KOPT-K1 (cell line): ENCODE results near the gene ZPR1.
"Not testable (repeated sequence)": the region's sequence is repeated elsewhere in the genome, so short reads cannot be mapped to it uniquely, and the experiment has no call there.

Experiments used
- H3K27ac ChIP-seq: fragments of 200-600 bp; sonication (generic); 2 replicates; pipeline ENCODE4 v1.5.1; 2016; ENCODE audit warnings: antibody characterized with exemption, mild to moderate bottlenecking, low read depth, low read length; ENCODE audit not compliant: poor library complexity, severe bottlenecking
- H3K36me3 ChIP-seq: fragments of 200-600 bp; sonication (generic); 2 replicates; pipeline ENCODE4 v1.5.1; 2017; ENCODE audit warnings: antibody characterized with exemption, mild to moderate bottlenecking, low read length, moderate library complexity; ENCODE audit not compliant: insufficient read depth
- H3K9me3 ChIP-seq: fragments of 200-600 bp; sonication (generic); 2 replicates; pipeline ENCODE4 v1.5.1; 2017; ENCODE audit warnings: antibody characterized with exemption, low read length, mild to moderate bottlenecking; ENCODE audit not compliant: insufficient read depth, poor library complexity, severe bottlenecking

ZPR1 gene

DNA sequence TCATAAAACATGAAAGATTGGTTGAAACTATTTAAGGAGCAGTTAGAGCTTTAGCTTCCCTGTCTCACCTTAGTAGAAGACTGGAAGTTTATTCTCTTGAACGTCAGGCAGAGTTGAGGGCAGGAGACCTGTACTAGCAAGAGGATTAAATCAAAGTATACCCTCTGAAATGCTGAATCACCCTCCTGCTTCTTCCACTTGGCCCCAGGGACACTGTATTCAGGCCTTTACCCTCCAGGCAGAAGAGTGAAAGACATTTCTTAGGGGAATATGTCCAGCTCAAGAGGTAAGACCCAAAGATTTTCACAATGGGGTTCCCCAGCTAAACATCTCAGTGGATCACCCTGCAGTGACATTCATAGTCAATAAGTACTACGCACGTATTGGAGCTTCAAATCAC, 23.4 kb upstream of the ZPR1 start:
- no peak overlapping the region for H3K27ac ChIP-seq
- H3K36me3 ChIP-seq = no peaks in the 10 kb centered on the region
- H3K9me3 ChIP-seq = no peaks in the 10 kb centered on the region

DNA sequence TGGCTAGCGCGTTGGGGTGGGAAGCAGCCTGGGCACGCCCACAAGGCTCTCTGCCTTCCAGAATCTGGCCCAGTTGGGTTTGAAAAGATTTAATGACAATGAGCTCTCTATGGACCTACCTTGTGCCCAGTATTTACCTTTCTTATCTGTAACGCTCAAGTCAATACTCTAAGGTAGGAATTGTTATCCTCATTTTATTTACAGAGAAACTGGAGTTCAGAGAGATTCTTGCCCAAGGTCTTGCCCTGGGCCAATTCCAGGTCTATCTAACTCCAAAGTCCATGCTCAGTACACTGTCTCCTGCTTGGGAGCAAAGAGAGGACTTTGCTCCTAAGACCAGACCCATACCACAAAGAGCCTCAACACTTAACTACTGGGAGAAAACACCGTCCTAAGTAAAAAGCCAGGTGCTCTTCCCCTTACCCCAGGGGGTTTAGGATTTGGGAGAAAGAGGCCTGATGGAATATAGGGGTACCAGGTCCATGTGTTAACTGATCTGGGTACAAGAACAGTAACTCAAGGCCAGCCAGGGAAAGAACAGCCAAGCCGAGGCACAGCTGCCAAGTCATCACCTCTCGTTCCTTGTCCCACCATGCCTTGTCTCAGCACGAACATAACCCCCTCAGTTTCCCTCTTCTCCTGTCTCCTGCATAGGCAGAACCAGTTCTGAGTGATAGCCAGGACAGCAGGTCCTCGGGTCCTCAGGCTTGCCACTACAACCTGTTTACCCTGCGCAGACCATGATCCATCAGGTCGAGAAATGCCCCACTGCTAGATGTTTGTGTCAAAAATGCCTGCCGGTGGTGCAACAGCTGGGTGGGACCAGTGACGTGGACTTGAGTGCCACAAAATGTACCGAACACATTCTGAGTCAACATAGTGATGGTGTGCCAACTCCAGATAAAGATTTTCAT, 20.7 kb upstream of the ZPR1 start:
- Histone ChIP-seq H3K9me3 (no peaks in the 10 kb centered on the region), H3K27ac (no peak overlapping the region), H3K36me3 (no peaks in the 10 kb centered on the region)

DNA sequence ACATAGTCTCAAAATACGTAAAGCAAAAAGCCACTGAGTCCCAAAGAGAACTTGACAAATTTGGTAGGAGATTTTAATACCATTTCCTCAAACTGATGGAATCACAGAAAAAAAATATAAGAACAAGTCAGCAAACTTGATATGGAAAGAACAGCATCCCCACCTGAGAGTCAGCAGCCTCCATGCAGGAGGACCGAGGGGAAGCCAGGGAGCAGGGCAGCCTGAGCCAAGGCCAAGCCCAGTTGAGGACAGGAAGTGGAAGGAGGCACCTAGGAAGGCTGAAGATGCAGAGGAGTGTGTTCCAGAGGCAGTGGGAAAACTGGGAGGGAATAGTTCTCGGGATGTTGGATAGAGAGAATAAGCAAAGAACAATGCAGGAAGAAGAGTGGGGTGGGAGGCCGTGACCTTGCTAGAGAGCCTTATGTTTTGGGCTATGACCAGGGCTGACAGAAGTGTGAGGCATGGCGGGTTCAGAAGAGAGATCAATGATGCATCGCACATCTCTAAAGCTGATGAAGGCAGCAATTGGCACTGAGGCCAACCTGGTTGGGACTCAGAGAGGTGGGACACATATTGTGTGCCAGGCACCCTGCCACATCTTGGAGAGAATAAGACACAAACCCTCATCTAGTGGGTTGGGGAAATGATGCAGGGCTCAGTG, 19.9 kb upstream of the ZPR1 start:
- H3K9me3 ChIP-seq = no peaks in the 10 kb centered on the region
- H3K27ac ChIP-seq = no peak overlapping the region
- no peaks in the 10 kb centered on the region for H3K36me3 ChIP-seq

DNA sequence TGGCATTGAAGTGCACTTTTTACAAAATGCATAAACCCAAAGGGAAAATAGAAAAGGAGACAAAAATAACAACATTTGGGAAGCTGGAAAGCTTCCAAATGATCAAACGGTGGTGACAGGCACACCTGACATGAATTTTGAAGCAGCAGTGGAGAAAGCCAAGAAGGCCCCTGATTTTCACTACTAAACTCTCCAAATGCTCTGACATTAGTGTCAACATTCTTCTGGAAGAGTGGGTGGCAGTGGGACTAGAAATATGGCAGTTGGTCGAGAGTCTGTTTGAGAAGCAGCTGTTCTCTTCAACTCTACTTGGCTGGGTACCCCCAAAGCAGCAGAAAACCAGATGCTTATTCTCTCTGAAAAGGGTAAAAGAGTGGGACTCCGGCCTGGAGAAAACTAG, 16.2 kb upstream of the ZPR1 start:
- Histone ChIP-seq H3K36me3 (no peaks in the 10 kb centered on the region), H3K9me3 (no peaks in the 10 kb centered on the region), H3K27ac (no peak overlapping the region)

DNA sequence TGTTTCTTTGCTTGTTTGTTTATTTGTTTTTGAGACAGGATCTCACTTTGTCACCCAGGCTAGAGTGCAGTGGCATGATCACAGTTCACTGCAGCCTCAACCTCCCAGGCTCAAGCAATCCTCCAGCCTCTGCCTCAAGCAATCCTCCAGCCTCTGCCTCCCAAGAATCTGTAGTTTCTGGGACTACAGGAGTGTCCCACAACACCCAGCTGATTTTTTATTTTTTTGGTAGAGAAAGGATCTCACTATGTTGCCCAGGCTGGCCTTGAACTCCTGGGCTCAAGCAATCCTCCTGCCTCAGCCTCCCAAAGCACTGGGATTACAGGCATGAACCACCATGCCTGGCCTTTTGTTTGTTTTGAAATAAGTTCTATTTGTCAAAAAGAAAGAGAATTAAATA, 13.8 kb upstream of the ZPR1 start:
- not testable (repeated sequence) for H3K9me3 ChIP-seq, H3K36me3 ChIP-seq, H3K27ac ChIP-seq

DNA sequence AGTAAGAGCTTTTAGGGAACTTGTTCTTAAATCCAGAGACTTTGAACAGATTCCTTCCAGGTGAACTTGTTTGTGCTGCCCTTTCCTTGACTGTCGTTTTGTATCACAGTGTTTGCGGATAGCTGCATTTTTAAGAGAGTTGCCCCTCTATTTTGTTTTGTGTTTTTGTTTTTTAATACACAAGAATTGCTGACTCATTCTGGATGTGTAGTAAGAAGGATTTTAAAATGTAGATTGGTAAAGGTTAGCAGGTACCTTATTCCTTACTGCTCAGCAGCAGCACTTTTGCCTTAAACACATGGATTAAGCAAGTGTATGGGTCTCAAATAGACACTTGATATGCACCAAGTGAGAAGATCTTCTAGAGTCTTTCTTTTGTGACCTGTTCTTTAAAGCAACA, 12.8 kb upstream of the ZPR1 start:
- H3K9me3 ChIP-seq = no peaks in the 10 kb centered on the region
- H3K36me3 ChIP-seq = no peaks in the 10 kb centered on the region
- no peak overlapping the region for H3K27ac ChIP-seq

DNA sequence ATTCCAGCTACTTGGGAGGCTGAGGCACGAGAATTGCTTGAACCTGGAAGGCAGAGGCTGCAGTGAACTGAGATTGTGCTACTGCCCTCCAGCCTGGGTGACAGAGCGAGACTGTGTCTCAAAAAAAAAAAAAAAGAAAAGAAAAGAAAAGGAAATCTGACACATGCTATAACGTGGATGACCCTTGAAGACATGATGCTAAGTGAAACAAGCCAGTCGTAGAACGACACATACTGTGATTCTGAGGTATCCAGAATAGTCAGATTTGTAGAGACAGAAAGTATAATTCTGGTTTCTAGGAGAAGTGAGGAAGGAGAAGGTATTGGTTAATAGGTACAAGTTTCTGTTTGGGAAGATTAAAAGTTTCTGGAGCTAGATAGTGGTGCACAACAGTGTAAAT, 10.5 kb upstream of the ZPR1 start:
- H3K27ac ChIP-seq = no peak overlapping the region
- H3K36me3 ChIP-seq = no peaks in the 10 kb centered on the region
- no peaks in the 10 kb centered on the region for H3K9me3 ChIP-seq

DNA sequence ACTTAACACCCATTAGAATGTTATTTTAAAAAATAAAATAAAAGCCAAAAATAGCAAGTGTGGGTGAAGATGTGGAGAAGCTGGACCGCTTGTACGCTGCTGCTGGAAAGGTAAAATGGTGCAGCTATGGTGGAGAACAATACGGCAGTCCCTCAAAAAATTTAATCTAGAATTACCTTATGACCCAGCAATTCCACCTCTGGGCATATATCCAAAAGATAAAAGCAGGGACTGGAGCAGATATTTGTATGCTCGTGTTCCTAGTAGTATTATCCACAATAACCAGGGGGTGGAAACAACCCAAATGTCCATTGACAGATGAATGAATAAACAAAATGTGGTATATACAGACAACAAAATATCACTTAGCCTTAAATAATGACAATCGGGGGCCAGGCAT, 10.0 kb upstream of the ZPR1 start:
- no peak overlapping the region for H3K27ac ChIP-seq
- no peaks in the 10 kb centered on the region for H3K9me3 ChIP-seq
- H3K36me3 ChIP-seq = no peaks in the 10 kb centered on the region

DNA sequence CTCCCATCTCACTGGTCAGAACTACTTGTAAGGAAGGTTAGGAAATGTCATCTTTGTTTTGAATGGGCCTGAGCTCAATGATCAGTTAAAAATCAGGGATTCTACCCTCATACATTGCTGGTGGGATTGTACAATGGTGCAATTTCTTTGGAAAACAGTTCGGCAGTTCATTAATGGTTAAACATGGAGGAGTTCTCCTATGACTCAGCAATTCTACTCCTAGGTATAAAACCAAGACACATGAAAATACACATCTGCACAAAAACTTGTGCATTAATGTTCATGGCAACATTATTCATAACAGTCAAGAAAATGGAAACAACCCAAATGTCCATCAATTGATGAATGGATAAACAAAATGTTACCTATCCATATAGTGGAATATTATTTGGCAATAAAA, 8.7 kb upstream of the ZPR1 start:
- Histone ChIP-seq H3K36me3 (no peaks in the 10 kb centered on the region), H3K9me3 (no peaks in the 10 kb centered on the region), H3K27ac (no peak overlapping the region)

DNA sequence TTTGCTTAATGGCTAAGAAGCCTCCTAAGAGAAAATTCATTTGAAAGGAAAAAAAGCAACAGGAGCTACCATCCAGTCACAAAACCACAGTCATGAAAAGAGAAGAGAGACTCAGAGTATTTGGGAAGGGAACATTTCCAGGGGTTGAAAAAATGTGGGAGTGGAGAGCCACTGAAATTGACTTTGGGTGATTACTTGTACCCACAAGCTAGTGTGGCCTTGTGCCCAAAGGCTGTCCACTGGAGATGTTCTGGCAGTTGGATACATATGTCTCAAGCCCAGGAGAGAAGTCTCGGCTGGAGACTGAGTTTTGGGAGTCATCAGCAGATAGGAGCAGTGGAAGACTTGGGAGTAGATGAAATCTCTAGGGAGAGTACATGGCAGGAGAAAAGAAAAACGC, 7.0 kb upstream of the ZPR1 start:
- Histone ChIP-seq H3K27ac (no peak overlapping the region), H3K9me3 (no peaks in the 10 kb centered on the region), H3K36me3 (no peaks in the 10 kb centered on the region)

DNA sequence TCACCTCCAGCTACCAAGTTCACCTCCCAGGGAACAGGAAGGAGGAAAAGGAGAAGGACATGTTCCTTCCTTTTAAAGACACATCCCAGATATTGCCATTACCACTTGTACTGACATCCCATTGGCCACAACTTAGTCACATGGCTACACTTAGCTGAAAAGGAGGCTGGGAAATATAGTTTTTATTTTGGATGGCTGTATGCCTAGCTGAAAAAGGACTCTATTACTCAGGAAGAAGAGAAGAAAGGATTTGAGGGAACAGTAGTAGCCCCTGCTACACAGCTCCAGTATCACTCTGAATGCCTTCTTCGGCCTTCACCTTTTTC, 5.9 kb upstream of the ZPR1 start:
- Histone ChIP-seq H3K27ac (no peak overlapping the region), H3K36me3 (no peaks in the 10 kb centered on the region), H3K9me3 (no peaks in the 10 kb centered on the region)

DNA sequence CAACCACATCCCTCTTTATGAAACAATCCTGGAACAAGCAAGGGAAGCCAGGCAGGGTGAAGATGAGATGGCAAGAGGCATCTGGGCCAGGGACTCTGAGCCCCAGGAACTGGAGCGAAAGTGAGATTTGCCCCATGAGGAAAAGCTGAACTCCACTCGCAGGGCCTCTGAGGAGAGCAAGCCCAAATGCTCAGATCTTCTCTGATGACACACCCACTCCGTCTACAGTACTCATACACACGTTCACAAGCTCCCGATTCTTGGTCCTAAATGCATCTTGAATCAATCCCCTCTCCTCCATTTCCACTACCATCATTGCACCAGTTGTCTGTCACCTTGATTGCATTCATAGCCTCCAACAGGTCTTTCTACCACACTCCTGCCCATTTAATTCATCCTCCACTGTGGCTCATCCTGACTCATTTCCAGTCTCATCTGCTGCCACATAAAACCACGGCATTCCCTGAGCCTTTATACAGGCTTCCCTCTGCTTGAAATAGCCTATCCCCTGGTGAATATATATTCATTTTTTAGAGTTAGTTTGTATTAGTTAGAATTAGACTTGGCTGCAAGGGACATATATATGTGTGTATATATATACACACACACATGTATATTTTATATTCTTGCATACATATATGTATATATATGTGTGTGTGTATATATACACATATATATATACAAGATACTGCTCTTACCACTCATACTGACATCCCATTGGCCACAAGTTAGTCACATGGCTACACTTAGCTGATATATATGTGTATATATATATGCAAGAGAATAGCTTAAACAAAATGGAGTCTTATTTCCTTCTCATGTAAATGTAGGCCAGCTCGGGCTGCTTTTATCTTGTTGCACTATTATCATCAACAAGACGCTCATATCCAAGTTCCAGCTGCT, 5.3 kb upstream of the ZPR1 start:
- Histone ChIP-seq H3K36me3 (no peaks in the 10 kb centered on the region), H3K27ac (no peak overlapping the region), H3K9me3 (no peaks in the 10 kb centered on the region)

DNA sequence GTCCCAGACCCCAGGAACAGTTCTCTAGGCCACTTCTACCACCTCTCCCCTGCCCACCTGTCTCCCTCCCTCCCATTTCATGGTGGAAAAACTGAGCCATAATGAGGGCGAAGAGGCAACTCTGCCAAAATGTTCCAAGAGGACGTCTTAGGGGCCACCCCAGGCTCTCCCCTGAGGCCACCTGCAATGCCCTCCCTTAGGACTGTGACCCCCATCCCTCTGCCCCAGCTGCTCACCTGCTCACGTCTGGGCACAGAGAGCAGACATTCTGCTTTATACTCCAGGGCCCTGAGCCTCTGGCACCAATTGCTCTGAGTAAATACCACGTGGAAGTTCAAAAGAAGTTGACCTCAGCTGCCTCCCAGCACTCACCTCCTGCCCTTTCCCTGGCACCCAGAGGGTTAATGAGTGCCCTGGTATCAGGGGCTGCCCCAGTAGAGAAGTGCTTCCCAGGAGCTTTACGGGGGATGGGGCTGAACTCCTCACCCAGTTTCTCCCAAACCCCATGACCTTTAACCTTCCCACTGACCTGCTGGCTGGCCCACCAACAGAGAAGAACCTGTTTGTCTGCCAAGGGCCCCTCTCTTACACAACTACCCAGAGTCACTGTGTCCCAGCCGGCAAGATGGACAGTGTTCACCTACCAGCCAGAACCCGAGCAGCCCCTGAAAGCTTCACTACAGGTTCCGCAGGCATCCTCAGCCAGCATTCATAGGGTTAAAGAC, 4.5 kb upstream of the ZPR1 start:
- Histone ChIP-seq H3K9me3 (no peaks in the 10 kb centered on the region), H3K27ac (no peak overlapping the region), H3K36me3 (no peaks in the 10 kb centered on the region)

DNA sequence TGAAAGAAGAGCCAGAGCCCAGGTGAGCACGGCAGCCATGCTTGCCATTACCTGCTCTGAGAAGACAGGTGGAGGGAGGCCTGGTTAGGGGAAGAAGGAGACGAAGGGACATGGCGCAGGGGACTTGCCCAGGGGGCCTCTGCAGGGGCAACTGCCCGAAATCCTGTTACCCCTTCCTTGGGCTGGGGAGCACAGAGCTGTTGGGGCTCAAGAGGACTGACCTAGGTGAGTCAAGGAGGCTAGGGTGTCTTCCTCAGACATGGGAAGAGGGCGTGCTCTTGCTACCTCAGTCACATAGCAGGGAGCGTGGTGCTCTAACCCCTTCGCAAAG, 4.0 kb upstream of the ZPR1 start, which contains the start of gene APOA5:
Gene APOA5 (minus strand): TSS at position 67 of the 331 bp plus-strand sequence. CDS start 19 bp downstream, at position 48.
- Histone ChIP-seq H3K36me3 (peaks cover 1% of the 10 kb centered on the region; the same call in 1 of the 2 replicates), H3K9me3 (no peaks in the 10 kb centered on the region), H3K27ac (no peak within 1 kb of the TSS)
